GM12878 (cell line): ENCODE measurements around the gene TUNAR. TPM values are rescaled to one million over a fixed set of nuclear protein-coding genes. Genes with fewer than 3 reads are reported as not detected.

ENCODE experiments used
- ATAC-seq: fragments of 200-7000 bp; cut with Tn5 transposase; 3 replicates; pipeline ENCODE4 v1.9.1; 2020; ENCODE audit warnings: mild to moderate bottlenecking, moderate library complexity
- BruUV-seq: library from RNA; stranded (reverse); fragments of 400-500 nt; replicated peaks from 2 replicates; lab custom pipeline; 2021; lab: Mats Ljungman, UMichigan
- CTCF ChIA-PET: fragments of 300-600 bp; sonication (Branson Sonifier 250); formaldehyde crosslinking; extraction: SDS; loops from one replicate; lab custom pipeline; 2021; ENCODE audit warnings: inconsistent platforms; lab: Yijun Ruan, JAX
- POLR2A ChIA-PET: fragments of 350-600 bp; formaldehyde crosslinking; extraction: SDS; loops from one replicate; lab custom pipeline; 2021; ENCODE audit warnings: inconsistent platforms; lab: Charles Lee
- RAD21 ChIA-PET: fragments of 300-600 bp; sonication (Branson Sonifier 250); formaldehyde crosslinking; loops from one replicate; lab custom pipeline; 2023; ENCODE audit warnings: antibody characterized with exemption; ENCODE audit not compliant: unreplicated experiment; lab: Charles Lee
- SMC1A ChIA-PET: fragments of 300-600 bp; sonication (Branson Sonifier 250); formaldehyde crosslinking; loops from one replicate; lab custom pipeline; 2023; ENCODE audit not compliant: unreplicated experiment, uncharacterized antibody; lab: Charles Lee
- DNase-seq: peaks from one replicate; pipeline ENCODE4 v3.0.0-alpha.2; 2011; ENCODE audit warnings: low read depth, low spot score
- FAIRE-seq: peaks from 3 replicates; lab custom pipeline; 2011; peaks lifted over from hg19 to GRCh38; lab: Jason Lieb, UNC
- H2AFZ ChIP-seq: 2 replicates; pipeline ENCODE4 v1.6.0; 2011; ENCODE audit warnings: low read depth, low read length, control low read depth; ENCODE audit not compliant: control insufficient read depth
- H3K27ac ChIP-seq: 2 replicates; pipeline ENCODE4 v1.5.1; 2011; ENCODE audit warnings: control low read depth; ENCODE audit not compliant: control insufficient read depth, insufficient read depth
- H3K27me3 ChIP-seq, 2 experiments: replicated peaks in 1 of 2; 2 replicates each; pipeline versions ENCODE4 v1.6.0 to v1.6.1; 2011; ENCODE audit warnings: low read length in 1 of 2; ENCODE audit not compliant: control insufficient read depth in 2 of 2, insufficient read depth in 2 of 2
- H3K36me3 ChIP-seq, 2 experiments: 2 replicates each; pipeline ENCODE4 v1.5.1; 2011; ENCODE audit warnings: low read length in 1 of 2; ENCODE audit not compliant: control insufficient read depth in 2 of 2, insufficient read depth in 2 of 2
- H3K4me1 ChIP-seq: 2 replicates; pipeline ENCODE4 v1.6.1; 2011; ENCODE audit warnings: mild to moderate bottlenecking, low read length, moderate library complexity, mixed read lengths; ENCODE audit not compliant: control insufficient read depth, insufficient read depth
- H3K4me2 ChIP-seq: 2 replicates; pipeline ENCODE4 v1.6.0; 2011; ENCODE audit warnings: control low read depth; ENCODE audit not compliant: control insufficient read depth, insufficient read depth
- H3K4me3 ChIP-seq: fragments of 200-600 bp; sonication (generic); 2 replicates; pipeline ENCODE4 v1.5.1; 2016
- H3K79me2 ChIP-seq: 2 replicates; pipeline ENCODE4 v1.6.0; 2011; ENCODE audit warnings: low read length; ENCODE audit not compliant: control insufficient read depth, insufficient read depth
- H3K9ac ChIP-seq: 2 replicates; pipeline ENCODE4 v1.8.0; 2011; ENCODE audit warnings: low read length, control low read depth, mixed read lengths; ENCODE audit not compliant: control insufficient read depth, insufficient read depth
- H3K9me3 ChIP-seq: replicated peaks from 3 replicates; pipeline ENCODE4 v1.5.1; 2011; ENCODE audit warnings: mild to moderate bottlenecking, low read length; ENCODE audit not compliant: control insufficient read depth, insufficient read depth
- H4K20me1 ChIP-seq: 2 replicates; pipeline ENCODE4 v1.6.0; 2011; ENCODE audit not compliant: control insufficient read depth, insufficient read depth
- CTCF ChIP-seq, 3 experiments: IDR thresholded peaks in 2 of 3; conservative IDR thresholded peaks in 1 of 3; 2 replicates each; pipeline ENCODE4 v1.5.1; 2011; ENCODE audit warnings: low read depth in 3 of 3, low read length in 3 of 3, mild to moderate bottlenecking in 3 of 3, control low read depth in 2 of 3, moderate library complexity in 2 of 3, inconsistent platforms in 1 of 3, mixed read lengths in 1 of 3; ENCODE audit not compliant: control insufficient read depth in 2 of 3, insufficient read depth in 1 of 3; ENCODE audit errors: extremely low read depth in 1 of 3
- FOXM1 ChIP-seq: IDR thresholded peaks from 2 replicates; pipeline ENCODE4 v1.6.1; 2012; ENCODE audit warnings: low read depth, mild to moderate bottlenecking, inconsistent platforms, low read length, moderate library complexity
- HCFC1 ChIP-seq: fragments of 150-350 bp; IDR thresholded peaks from 2 replicates; pipeline ENCODE4 v1.6.1; 2014; ENCODE audit warnings: low read length
- IKZF2 ChIP-seq, 2 experiments: fragments of 450-650 bp; IDR thresholded peaks; 2 replicates each; pipeline ENCODE4 v1.6.1; 2017; ENCODE audit warnings: mild to moderate bottlenecking in 2 of 2, moderate library complexity in 2 of 2
- IRF4 ChIP-seq: IDR thresholded peaks from 2 replicates; pipeline ENCODE4 v1.6.1; 2011; ENCODE audit warnings: low read depth, low read length
- JUND ChIP-seq: IDR thresholded peaks from 2 replicates; pipeline ENCODE4 v1.6.1; 2012; ENCODE audit warnings: low read depth, mild to moderate bottlenecking, low read length, improper control_type of control experiment, moderate library complexity
- KAT2A ChIP-seq: conservative IDR thresholded peaks from 2 replicates; pipeline ENCODE4 v1.6.1; 2011; ENCODE audit warnings: low read depth, low read length; ENCODE audit not compliant: control insufficient read depth
- MAX ChIP-seq: IDR thresholded peaks from 2 replicates; pipeline ENCODE4 v1.6.1; 2012; ENCODE audit warnings: low read depth, low read length, improper control_type of control experiment
- PML ChIP-seq: IDR thresholded peaks from 2 replicates; pipeline ENCODE4 v1.6.1; 2012; ENCODE audit warnings: low read length, inconsistent platforms
- POLR2AphosphoS5 ChIP-seq: IDR thresholded peaks from 2 replicates; pipeline ENCODE4 v1.6.1; 2011; ENCODE audit warnings: mild to moderate bottlenecking, low read length, inconsistent platforms
- RBBP5 ChIP-seq: fragments of 200-600 bp; sonication (generic); conservative IDR thresholded peaks from 2 replicates; pipeline ENCODE4 v1.6.1; 2016
- SMARCA5 ChIP-seq: fragments of 450-650 bp; IDR thresholded peaks from 2 replicates; pipeline ENCODE4 v1.6.1; 2017; ENCODE audit warnings: mild to moderate bottlenecking
- SP1 ChIP-seq: IDR thresholded peaks from one replicate; pipeline ENCODE4 v1.6.1; 2011; ENCODE audit warnings: low read depth, low read length
- in situ Hi-C: fragments of 300-500 bp; cut with MboI; formaldehyde crosslinking; loops from 9 replicates; pipeline ENCODE4 v1.14.3; 2018; ENCODE audit warnings: mixed read lengths
- intact Hi-C: fragments of 100-400 bp; cut with micrococcal nuclease; formaldehyde crosslinking; loops from one replicate; pipeline ENCODE4 v1.14.2; 2022; ENCODE audit not compliant: unreplicated experiment
- polyA plus RNA-seq, 11 experiments: library from polyadenylated mRNA; depleted of rRNA in 4 of 11; unstranded in 6 of 11; stranded (reverse) in 5 of 11; fragments of >200 nt; fragmentation: Nextera tagmentation in 4 of 11; fragmentation: Illumina TruSeq in 1 of 11; extraction: Ambion mirVana in 4 of 11; extraction: Trizol in 1 of 11; gene quantifications; 1 replicate in 1 of 11; 2 replicates in 10 of 11; pipeline versions ENCODE4 v1.2.1 to v1.2.3, GENCODE V29; 2011 to 2016; ENCODE audit warnings: inconsistent platforms in 2 of 11, missing spikeins in 2 of 11, low read depth in 1 of 11
- total RNA-seq, 4 experiments: library from RNA; depleted of rRNA in 3 of 4; stranded (reverse); fragments of >200 nt in 3 of 4; fragmentation: Illumina TruSeq in 1 of 4; extraction: Trizol in 1 of 4; gene quantifications; 2 replicates each; pipeline versions ENCODE4 v1.2.1 to v1.2.3, GENCODE V29; 2013 to 2021
- TF ChIP-seq, protein P1 (sequence below): fragments of 450-650 bp; IDR thresholded peaks from 2 replicates; pipeline ENCODE4 v1.6.1; 2017; ENCODE audit warnings: mild to moderate bottlenecking, moderate library complexity
- TF ChIP-seq, protein P2 (sequence below): fragments of 450-650 bp; IDR thresholded peaks from 2 replicates; pipeline ENCODE4 v1.6.1; 2018; ENCODE audit warnings: mild to moderate bottlenecking, low read depth, moderate library complexity; ENCODE audit not compliant: partially characterized antibody
- TF ChIP-seq, protein P3 (sequence below): IDR thresholded peaks from 2 replicates; pipeline ENCODE4 v1.6.1; 2012; ENCODE audit warnings: low read depth, low read length, improper control_type of control experiment

TUNAR gene
- total and polyA plus RNA-seq, 10 of the 15 experiments (the other 5 are each of a cell fraction or from before 2014, with no cell fraction given) = 0.02 TPM; not detected in 9

DNA sequence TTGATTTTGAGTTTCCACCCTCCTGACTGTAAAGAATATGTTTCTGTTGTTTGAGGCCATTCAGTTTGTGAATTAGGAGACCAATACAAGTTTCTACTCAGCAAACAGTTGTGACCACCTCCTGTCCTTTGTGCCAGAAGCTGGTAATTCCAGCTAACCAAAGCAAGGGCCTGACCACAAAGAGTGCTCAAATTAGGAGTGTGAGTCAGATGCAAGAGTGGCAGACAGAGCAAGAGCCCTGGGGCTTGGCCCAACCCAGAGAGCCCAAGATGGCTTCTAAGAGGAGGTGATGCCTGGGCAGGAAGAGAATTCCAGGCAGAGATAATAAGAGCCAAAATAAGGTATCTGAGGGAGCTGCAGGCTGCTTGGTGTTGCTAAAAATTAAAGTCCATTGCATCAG is 84.8 kb downstream of the TUNAR start:
- no peaks in the 10 kb centered on the region for H4K20me1 ChIP-seq
- ChIA-PET RAD21 (no interaction called here), POLR2A (no interaction called here), CTCF (no interaction called here), SMC1A (interaction anchor here (1.2 kb wide), 1 partner anchor 114 kb away, joined by 3 read pairs; no protein-coding TSS in a partner anchor)
- H3K36me3 ChIP-seq = no peaks in the 10 kb centered on the region
- no peak for FAIRE-seq
- in situ Hi-C loops = no loop called here
- no peaks in the 10 kb centered on the region; the same call in 2 of the 3 replicates for H3K9me3 ChIP-seq
- H3K79me2 ChIP-seq = no peaks in the 10 kb centered on the region
- no peak for DNase-seq
- H3K27ac ChIP-seq = no peak overlapping the region
- intact Hi-C loops = no loop called here
- no TSS peak for BruUV-seq
- H3K4me1 ChIP-seq = no peaks in the 10 kb centered on the region
- no peak overlapping the region for H2AFZ ChIP-seq
- no peaks in the 10 kb centered on the region; a peak in 1 of 4 replicates for H3K27me3 ChIP-seq
- no peak overlapping the region for H3K4me3 ChIP-seq
- no peak overlapping the region for H3K4me2 ChIP-seq
- H3K9ac ChIP-seq = no peak overlapping the region
- ATAC-seq = no peak
- TF ChIP-seq, protein P1, sequence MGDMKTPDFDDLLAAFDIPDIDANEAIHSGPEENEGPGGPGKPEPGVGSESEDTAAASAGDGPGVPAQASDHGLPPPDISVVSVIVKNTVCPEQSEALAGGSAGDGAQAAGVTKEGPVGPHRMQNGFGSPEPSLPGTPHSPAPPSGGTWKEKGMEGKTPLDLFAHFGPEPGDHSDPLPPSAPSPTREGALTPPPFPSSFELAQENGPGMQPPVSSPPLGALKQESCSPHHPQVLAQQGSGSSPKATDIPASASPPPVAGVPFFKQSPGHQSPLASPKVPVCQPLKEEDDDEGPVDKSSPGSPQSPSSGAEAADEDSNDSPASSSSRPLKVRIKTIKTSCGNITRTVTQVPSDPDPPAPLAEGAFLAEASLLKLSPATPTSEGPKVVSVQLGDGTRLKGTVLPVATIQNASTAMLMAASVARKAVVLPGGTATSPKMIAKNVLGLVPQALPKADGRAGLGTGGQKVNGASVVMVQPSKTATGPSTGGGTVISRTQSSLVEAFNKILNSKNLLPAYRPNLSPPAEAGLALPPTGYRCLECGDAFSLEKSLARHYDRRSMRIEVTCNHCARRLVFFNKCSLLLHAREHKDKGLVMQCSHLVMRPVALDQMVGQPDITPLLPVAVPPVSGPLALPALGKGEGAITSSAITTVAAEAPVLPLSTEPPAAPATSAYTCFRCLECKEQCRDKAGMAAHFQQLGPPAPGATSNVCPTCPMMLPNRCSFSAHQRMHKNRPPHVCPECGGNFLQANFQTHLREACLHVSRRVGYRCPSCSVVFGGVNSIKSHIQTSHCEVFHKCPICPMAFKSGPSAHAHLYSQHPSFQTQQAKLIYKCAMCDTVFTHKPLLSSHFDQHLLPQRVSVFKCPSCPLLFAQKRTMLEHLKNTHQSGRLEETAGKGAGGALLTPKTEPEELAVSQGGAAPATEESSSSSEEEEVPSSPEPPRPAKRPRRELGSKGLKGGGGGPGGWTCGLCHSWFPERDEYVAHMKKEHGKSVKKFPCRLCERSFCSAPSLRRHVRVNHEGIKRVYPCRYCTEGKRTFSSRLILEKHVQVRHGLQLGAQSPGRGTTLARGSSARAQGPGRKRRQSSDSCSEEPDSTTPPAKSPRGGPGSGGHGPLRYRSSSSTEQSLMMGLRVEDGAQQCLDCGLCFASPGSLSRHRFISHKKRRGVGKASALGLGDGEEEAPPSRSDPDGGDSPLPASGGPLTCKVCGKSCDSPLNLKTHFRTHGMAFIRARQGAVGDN = no peak
- no peak for TF ChIP-seq HCFC1
- TF ChIP-seq, protein P2, sequence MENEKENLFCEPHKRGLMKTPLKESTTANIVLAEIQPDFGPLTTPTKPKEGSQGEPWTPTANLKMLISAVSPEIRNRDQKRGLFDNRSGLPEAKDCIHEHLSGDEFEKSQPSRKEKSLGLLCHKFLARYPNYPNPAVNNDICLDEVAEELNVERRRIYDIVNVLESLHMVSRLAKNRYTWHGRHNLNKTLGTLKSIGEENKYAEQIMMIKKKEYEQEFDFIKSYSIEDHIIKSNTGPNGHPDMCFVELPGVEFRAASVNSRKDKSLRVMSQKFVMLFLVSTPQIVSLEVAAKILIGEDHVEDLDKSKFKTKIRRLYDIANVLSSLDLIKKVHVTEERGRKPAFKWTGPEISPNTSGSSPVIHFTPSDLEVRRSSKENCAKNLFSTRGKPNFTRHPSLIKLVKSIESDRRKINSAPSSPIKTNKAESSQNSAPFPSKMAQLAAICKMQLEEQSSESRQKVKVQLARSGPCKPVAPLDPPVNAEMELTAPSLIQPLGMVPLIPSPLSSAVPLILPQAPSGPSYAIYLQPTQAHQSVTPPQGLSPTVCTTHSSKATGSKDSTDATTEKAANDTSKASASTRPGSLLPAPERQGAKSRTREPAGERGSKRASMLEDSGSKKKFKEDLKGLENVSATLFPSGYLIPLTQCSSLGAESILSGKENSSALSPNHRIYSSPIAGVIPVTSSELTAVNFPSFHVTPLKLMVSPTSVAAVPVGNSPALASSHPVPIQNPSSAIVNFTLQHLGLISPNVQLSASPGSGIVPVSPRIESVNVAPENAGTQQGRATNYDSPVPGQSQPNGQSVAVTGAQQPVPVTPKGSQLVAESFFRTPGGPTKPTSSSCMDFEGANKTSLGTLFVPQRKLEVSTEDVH = no peak
- no peak for TF ChIP-seq IRF4
- no peak for TF ChIP-seq MAX
- no peak for TF ChIP-seq FOXM1
- TF ChIP-seq PML = no peak
- TF ChIP-seq SP1 = no peak
- TF ChIP-seq SMARCA5 = no peak
- TF ChIP-seq KAT2A = no peak
- no peak for TF ChIP-seq IKZF2 (IDR thresholded peaks at IDR 0.05)
- TF ChIP-seq RBBP5 = no peak
- TF ChIP-seq, protein P3, sequence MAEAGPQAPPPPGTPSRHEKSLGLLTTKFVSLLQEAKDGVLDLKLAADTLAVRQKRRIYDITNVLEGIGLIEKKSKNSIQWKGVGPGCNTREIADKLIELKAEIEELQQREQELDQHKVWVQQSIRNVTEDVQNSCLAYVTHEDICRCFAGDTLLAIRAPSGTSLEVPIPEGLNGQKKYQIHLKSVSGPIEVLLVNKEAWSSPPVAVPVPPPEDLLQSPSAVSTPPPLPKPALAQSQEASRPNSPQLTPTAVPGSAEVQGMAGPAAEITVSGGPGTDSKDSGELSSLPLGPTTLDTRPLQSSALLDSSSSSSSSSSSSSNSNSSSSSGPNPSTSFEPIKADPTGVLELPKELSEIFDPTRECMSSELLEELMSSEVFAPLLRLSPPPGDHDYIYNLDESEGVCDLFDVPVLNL = no peak
- TF ChIP-seq POLR2AphosphoS5 = no peak
- TF ChIP-seq CTCF (IDR thresholded peaks at IDR 0.05 in 2 of 3, conservative IDR thresholded peaks at IDR 0.05 in 1 of 3; ENCODE audit: control insufficient read depth in 2 of 3, extremely low read depth in 1 of 3, insufficient read depth in 1 of 3, low read depth in 3 of 3, low read length in 3 of 3) = no peak
- no peak for TF ChIP-seq JUND
